ACC112 (cell line): ENCODE measurements around the gene INHBC.
"Not testable (repeated sequence)": the region's sequence is repeated elsewhere in the genome, so short reads cannot be mapped to it uniquely, and the experiment has no call there.

Experiments
- H2AFZ ChIP-seq: fragments of 200-600 bp; sonication (generic); one replicate; pipeline ENCODE4 v1.6.0; 2017; ENCODE audit warnings: antibody characterized with exemption, low read length; ENCODE audit not compliant: unreplicated experiment
- H3K27ac ChIP-seq: fragments of 200-600 bp; sonication (generic); 2 replicates; pipeline ENCODE4 v1.5.1; 2014; ENCODE audit warnings: low read depth, mild to moderate bottlenecking, antibody characterized with exemption, low read length, moderate library complexity
- H3K27me3 ChIP-seq: fragments of 200-600 bp; sonication (generic); 2 replicates; pipeline ENCODE4 v1.6.1; 2014; ENCODE audit warnings: mild to moderate bottlenecking, antibody characterized with exemption, low read length, moderate library complexity, mixed read lengths; ENCODE audit not compliant: insufficient read depth
- H3K36me3 ChIP-seq: fragments of 200-600 bp; sonication (generic); 2 replicates; pipeline ENCODE4 v1.6.1; 2016; ENCODE audit warnings: mild to moderate bottlenecking, antibody characterized with exemption, low read length, moderate library complexity, mixed read lengths; ENCODE audit not compliant: insufficient read depth
- H3K4me1 ChIP-seq: fragments of 200-600 bp; sonication (generic); one replicate; pipeline ENCODE4 v1.6.1; 2016; ENCODE audit warnings: low read length, mixed read lengths; ENCODE audit not compliant: insufficient read depth, unreplicated experiment, control insufficient read depth
- H3K4me3 ChIP-seq: fragments of 200-600 bp; sonication (generic); 2 replicates; pipeline ENCODE4 v1.5.1; 2014; ENCODE audit warnings: mild to moderate bottlenecking, low read depth, low read length
- H3K79me2 ChIP-seq: fragments of 200-600 bp; sonication (generic); one replicate; pipeline ENCODE4 v1.6.0; 2016; ENCODE audit warnings: low read length; ENCODE audit not compliant: control insufficient read depth, unreplicated experiment, insufficient read depth

Gene INHBC

GRCh38 chr12:57429473-57430111 lies 5.0 kb upstream of the INHBC start:
- no peaks in the 10 kb centered on the region for H3K36me3 ChIP-seq
- peak overlapping the region; percentile 90 for H2AFZ ChIP-seq
- peaks cover 9% of the 10 kb centered on the region for H3K4me1 ChIP-seq
- H3K4me3 ChIP-seq = peak overlapping the region; percentile 89
- peak overlapping the region; percentile 69 for H3K27ac ChIP-seq
- no peaks in the 10 kb centered on the region for H3K27me3 ChIP-seq
- H3K79me2 ChIP-seq = peaks cover 34% of the 10 kb centered on the region

- peak overlapping the region; percentile 90 for H2AFZ ChIP-seq
- no peaks in the 10 kb centered on the region for H3K36me3 ChIP-seq
- peaks cover 32% of the 10 kb centered on the region for H3K79me2 ChIP-seq
- H3K27ac ChIP-seq = peak overlapping the region; percentile 69
- H3K27me3 ChIP-seq = no peaks in the 10 kb centered on the region
- peaks cover 9% of the 10 kb centered on the region for H3K4me1 ChIP-seq
- peak overlapping the region; percentile 89 for H3K4me3 ChIP-seq
Observed at GRCh38 chr12:57430112-57430930, 4.3 kb upstream of the INHBC start.

- peak within 1 kb of the TSS; percentile 89 for H3K4me3 ChIP-seq
- peak within 1 kb of the TSS; percentile 90 for H2AFZ ChIP-seq
- H3K27ac ChIP-seq = peak within 1 kb of the TSS; percentile 69
Observed at GRCh38 chr12:57430931-57431566, 3.5 kb upstream of the INHBC start, which contains the start of gene R3HDM2. Gene R3HDM2, minus strand, starts transcription at chr12:57431043. Its CDS starts 120,615 bp downstream, at chr12:57310428.

GRCh38 chr12:57431654-57432188 lies 2.9 kb upstream of the INHBC start:
- Histone ChIP-seq H3K27me3 (no peaks in the 10 kb centered on the region), H3K27ac (peak overlapping the region; percentile 69), H3K4me3 (peak overlapping the region; percentile 89), H2AFZ (peak overlapping the region; percentile 54), H3K4me1 (peaks cover 9% of the 10 kb centered on the region), H3K79me2 (peaks cover 22% of the 10 kb centered on the region), H3K36me3 (no peaks in the 10 kb centered on the region)

More at GRCh38 chr12:57430931-57431566, 3.5 kb upstream of the INHBC start, which contains the start of gene R3HDM2:
- H3K27me3 ChIP-seq = no peaks in the 10 kb centered on the region
- peaks cover 9% of the 10 kb centered on the region for H3K4me1 ChIP-seq
- peaks cover 28% of the 10 kb centered on the region for H3K79me2 ChIP-seq
- H3K36me3 ChIP-seq = no peaks in the 10 kb centered on the region

- no peaks in the 10 kb centered on the region for H3K36me3 ChIP-seq
- H3K4me1 ChIP-seq = peaks cover 9% of the 10 kb centered on the region
- no peak overlapping the region for H3K4me3 ChIP-seq
- H3K27me3 ChIP-seq = no peaks in the 10 kb centered on the region
- no peak overlapping the region for H2AFZ ChIP-seq
- no peak overlapping the region for H3K27ac ChIP-seq
- H3K79me2 ChIP-seq = peaks cover 20% of the 10 kb centered on the region
Observed at GRCh38 chr12:57433370-57433769, 1.2 kb upstream of the INHBC start.

GRCh38 chr12:57435293-57435692 lies 709 bp downstream of the INHBC start:
- no peaks in the 10 kb centered on the region for H3K36me3 ChIP-seq
- no peaks in the 10 kb centered on the region for H3K27me3 ChIP-seq
- peaks cover 5% of the 10 kb centered on the region for H3K4me1 ChIP-seq
- no peak overlapping the region for H3K27ac ChIP-seq
- H3K4me3 ChIP-seq = no peak overlapping the region
- peaks cover under 1% of the 10 kb centered on the region for H3K79me2 ChIP-seq
- no peak overlapping the region for H2AFZ ChIP-seq

- no peaks in the 10 kb centered on the region for H3K27me3 ChIP-seq
- H3K27ac ChIP-seq = no peak overlapping the region
- H3K4me1 ChIP-seq = no peaks in the 10 kb centered on the region
- H3K4me3 ChIP-seq = no peak overlapping the region
- H2AFZ ChIP-seq = no peak overlapping the region
- no peaks in the 10 kb centered on the region for H3K79me2 ChIP-seq
- H3K36me3 ChIP-seq = no peaks in the 10 kb centered on the region
Observed at GRCh38 chr12:57438400-57438799, 3.8 kb downstream of the INHBC start.

- no peaks in the 10 kb centered on the region for H3K27me3 ChIP-seq
Observed at GRCh38 chr12:57439762-57440266, 5.2 kb downstream of the INHBC start.

GRCh38 chr12:57441393-57441792 lies 6.8 kb downstream of the INHBC start:
- not testable (repeated sequence) for H2AFZ ChIP-seq, H3K36me3 ChIP-seq, H3K4me3 ChIP-seq

More at GRCh38 chr12:57439762-57440266, 5.2 kb downstream of the INHBC start:
- Histone ChIP-seq H3K36me3 (no peaks in the 10 kb centered on the region), H2AFZ (no peak overlapping the region), H3K4me3 (no peak overlapping the region), H3K27ac (no peak overlapping the region), H3K4me1 (no peaks in the 10 kb centered on the region), H3K79me2 (no peaks in the 10 kb centered on the region)

GRCh38 chr12:57441846-57442427 lies 7.4 kb downstream of the INHBC start:
- H2AFZ ChIP-seq = no peak overlapping the region
- H3K4me3 ChIP-seq = no peak overlapping the region

More at GRCh38 chr12:57441393-57441792, 6.8 kb downstream of the INHBC start:
- H3K4me1 ChIP-seq, H3K79me2 ChIP-seq, H3K27ac ChIP-seq, H3K27me3 ChIP-seq: not testable (repeated sequence)

More at GRCh38 chr12:57441846-57442427, 7.4 kb downstream of the INHBC start:
- Histone ChIP-seq H3K27me3 (no peaks in the 10 kb centered on the region), H3K79me2 (no peaks in the 10 kb centered on the region), H3K36me3 (no peaks in the 10 kb centered on the region), H3K4me1 (no peaks in the 10 kb centered on the region), H3K27ac (no peak overlapping the region)
